SK-N-SH treated with all-trans-retinoic acid at 6 μM for 48 hours (cell line): ENCODE data around the gene RGS19.

Source experiments
- ARNTL ChIP-seq: fragments of 450-650 bp; formaldehyde crosslinking; IDR thresholded peaks from 2 replicates; pipeline ENCODE4 v1.5.0; 2020; ENCODE audit warnings: low read depth, mild to moderate bottlenecking, moderate library complexity, borderline replicate concordance
- ZFP3 ChIP-seq: fragments of 250-450 bp; sonication (Bioruptor Pico); IDR thresholded peaks from 2 replicates; pipeline ENCODE4 v1.5.0; 2020; ENCODE audit warnings: mild to moderate bottlenecking, moderate library complexity

DNA sequence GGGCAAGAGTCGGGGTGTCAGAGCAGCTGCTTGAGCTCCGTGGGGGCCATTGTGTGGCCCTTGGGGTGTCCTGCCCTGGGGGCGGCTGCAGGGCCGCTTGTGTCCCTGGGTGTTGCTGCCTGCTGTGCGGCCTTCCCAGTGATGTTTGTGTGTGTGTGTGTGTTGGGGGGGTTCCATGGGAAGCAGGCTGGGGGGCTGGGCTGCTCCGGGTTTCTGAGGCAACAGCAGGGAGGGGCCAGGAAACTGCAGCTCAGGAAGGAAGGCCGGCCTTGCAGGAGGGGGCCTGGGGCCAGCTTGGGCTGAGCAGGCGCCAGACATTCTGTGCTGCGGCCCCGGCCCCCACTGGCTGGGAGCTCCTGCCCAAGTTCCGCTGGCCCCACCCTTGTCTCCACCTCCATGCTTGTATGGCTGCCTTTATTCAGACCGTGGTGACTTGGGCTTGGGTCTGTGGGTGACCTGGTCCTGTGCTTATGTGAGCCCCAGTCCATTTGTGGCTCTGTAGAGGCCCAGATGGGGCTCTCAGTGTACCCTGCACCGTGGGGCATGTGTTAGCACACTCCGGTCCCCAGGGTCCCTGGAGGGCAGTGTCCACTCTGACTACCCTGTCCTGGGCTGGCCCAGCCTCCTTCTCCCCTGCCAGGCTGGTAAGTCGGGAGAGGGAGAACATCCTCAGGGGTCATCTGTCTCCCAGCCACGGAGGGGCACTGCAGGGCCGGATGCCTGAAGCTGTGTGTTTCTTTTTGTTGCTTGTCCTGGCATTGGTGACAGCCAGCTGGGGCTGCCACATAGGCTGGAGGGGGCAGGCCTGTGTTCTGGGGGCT is 25.3 kb downstream of the RGS19 start:
- TF ChIP-seq ZFP3 (CRISPR knock-in tag), result no peak
- TF ChIP-seq ARNTL (CRISPR knock-in tag), result no peak
